NCI-H2107 treated with DMSO at 0.1 percent for 48 hours (cell line): ENCODE results near the gene CTPS1.

ENCODE experiments used
- DNase-seq: peaks from one replicate; lab custom pipeline; 2025; ENCODE audit not compliant: unreplicated experiment; lab: John Stamatoyannopoulos, UW

The CTPS1 gene

DNA sequence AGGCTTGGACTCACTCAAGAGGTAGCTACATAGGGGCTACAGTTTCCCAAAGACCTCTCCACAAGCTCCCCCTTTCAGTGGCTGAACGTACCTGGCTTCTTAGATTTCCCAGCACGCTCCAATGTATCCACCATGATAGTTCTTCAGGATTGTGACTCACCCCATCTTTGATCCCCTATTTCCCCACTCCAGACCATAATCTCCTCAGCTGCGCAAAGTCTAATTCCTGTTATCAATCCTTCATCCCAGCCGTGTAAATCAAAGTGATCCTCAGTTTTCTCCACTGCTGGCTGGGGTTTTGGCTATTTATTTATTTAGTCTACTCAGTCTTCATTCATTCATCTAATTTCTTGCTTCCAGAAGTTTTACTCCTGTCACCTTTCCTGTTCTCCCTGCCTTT is 13.1 kb upstream of the CTPS1 start:
- no peak for DNase-seq

DNA sequence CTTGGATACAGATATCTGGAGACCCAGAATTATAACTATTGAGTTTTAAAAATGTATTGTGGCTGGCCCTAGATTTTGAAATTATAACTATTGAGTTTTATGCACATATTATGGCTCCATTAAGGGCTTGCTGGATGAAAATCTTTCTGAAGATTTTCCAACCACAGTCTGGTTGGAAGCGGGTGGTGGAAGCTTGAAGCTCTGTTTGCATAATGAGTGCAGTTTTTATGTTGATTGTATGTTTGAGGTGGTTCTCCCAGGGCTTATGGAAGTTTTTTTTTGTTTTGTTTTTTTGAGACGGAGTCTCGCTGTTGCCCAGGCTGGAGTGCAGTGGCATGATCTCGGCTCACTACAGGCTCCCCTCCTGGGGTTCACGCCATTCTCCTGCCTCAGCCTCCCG is 10.1 kb upstream of the CTPS1 start:
- DNase-seq: no peak

DNA sequence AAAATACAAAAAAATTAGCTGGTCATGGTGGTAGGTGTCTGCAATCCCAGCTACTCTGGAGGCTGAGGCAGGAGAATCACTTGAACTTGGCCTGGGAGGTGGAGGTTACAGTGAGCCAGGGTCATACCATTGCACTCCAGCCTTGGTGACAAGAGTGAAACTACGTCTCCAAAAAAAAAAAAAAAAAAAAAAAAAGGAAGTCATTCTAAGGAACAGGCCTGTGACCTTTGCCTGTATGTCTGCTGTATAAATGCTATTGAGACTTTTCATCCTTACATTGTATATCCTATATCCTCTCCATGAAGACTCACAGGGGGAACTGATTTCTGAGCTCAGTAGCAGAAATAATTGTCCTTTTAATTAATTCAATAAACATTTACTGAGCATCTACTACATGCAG is 7.5 kb upstream of the CTPS1 start:
- no peak for DNase-seq

DNA sequence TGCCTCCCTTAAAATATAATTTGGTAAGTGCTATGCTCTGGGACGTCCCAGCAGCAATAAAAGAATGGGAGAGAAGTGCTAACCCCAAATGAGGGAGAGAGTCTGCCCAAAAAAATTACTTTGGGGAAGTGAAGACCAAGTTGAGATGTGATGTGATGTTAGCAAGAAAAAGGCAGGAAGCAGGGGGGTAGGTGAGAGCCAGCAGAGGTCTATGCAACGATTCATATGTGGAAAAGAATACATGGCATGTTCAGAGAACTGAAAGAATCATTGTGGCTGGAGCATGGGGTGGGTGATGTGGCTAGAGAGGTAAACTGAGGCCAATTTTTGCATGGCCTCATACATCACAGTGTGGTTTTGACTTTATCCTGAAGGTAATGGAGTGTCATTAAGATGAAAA is 5.6 kb upstream of the CTPS1 start:
- no peak for DNase-seq

DNA sequence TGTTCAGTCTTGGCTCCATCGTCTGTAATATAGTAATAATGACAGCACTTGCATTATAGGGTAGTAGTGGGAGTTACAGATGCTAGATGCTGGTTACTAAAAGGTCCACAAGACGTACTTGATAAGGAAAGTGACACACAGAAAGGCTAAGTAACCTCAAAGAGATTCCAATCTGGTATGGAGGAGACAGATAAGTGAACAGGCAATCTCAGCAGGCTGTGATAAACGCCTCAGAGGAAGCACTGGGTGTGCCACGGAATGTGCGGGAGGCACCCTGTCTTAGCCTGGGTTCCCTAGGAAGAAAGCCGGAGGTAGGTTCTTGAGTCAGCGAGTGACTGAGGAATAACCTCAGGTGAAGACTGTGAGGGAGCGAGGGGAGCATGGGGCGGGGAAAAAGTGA is 4.6 kb upstream of the CTPS1 start:
- DNase-seq: no peak

DNA sequence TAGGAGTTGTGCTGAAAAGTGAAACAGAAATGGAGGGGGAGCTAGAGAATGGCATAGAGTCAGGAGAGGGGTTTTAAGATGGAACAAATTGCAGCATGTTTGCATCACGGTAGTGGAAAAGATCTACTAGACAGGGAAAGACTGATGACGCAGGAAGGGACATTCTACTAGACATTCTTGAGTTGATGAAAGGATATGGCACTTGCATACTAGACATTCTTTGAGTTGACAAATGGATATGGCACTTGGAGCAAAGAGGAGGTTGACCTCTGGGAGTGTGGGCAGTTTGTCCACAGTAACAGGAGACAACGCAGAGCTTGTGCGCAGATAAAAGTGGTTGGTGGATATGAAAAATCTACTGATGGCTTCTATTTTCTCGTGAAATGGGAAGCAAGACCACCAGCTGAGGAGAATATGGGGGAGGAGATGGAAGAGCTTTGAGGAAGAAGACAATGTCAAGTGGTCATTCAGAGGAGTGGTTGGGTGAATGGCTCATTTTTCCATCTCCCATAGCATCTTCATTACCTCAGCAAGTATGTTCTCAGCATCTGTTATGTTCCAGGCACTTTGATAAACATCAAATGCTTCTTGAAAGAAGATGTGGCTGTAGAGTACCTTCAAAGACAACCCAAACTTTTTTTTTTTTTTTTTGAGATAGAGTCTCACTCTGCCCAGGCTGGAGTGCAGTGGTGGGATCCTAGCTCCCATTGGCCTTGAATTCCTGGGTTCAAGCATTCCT is 2.4 kb upstream of the CTPS1 start:
- DNase-seq: no peak

DNA sequence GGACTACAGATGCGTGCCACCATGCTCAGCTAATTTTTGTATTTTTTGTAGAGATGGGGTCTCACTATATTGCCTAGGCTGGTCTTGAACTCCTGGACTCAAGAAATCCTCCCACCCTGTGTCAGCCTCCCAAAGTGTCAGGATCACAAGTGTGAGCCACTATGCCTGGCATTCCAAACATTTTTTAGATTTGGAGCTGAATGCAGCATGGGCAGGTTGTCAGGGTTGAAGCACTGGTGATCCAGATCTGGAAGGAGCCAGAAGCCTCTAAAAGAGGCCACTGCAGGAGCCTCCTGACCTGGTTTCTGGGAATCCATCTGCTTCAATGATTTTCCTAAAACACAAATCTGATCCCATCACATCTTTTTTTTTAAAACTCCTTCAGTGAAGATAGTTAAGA is 1.8 kb upstream of the CTPS1 start:
- no peak for DNase-seq

DNA sequence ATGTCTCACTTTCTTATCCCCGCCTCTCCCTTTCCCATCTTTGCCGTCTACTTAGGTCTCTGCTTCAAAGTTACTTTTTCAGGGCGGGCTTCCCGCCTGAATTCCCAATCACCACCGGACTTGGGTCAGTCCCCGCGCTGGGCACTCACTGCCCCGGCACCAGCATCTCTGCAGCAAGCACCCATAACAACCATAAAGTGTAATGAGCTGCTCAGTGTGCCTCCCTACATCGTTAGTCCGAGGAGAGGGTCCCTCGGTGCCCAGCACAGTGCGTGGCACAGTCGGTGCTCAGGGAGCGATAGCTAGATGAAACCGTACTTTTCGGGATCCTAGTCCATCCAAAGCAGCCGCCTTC is 633 bp upstream of the CTPS1 start:
- no peak for DNase-seq

DNA sequence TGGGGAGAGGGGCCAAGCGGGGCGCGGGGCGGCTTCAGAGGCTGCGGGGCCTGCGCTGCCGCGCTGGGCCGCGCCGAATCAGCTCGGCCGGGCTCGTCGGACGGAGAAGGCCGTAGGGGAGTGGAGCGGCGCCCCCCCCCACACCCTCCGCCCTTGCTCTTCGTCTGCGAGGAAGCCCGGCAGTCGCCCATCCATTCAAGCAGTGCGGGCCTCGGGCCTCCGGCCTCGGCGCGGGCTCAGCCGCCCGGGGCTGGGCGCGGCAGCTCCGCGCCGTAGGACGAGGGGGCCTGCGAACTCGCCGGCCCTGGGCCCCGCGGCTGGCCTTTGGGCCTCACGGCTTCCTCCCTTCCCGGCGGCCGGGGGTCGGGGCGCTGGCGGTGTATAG is 564 bp downstream of the CTPS1 start:
- DNase-seq: no peak

DNA sequence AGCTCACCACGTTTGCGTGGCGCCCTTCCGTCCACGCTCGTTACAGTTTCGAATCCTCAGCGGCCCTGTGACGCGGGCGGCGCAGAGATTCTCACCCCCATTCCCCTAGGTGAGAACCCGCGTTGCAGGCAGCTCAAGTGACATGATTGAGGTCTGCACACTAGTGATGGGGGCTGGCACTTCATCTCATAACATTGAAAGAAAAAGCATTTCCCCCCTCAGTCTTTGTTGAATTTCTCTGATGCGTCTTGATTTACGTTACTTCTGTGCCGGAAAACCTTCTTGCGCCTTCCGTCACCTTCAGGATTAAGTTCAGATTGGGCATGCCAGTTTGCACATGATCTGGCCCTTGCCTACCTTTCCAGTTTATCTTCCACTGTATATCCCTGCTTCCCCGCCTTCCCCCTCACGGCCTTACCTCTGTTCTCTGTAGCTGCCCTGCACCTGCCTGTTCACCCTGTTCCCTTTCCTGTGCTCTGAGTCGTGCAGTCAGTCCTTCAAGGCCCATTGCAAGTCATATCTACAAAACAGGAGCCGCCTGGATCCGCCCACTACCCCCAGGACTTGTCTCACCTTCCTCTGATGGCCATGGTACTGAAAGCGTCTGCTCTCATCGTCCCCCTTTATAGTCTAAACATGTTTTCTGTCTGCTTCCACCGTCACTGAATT is 1.1 kb downstream of the CTPS1 start:
- peak; percentile 46 for DNase-seq

DNA sequence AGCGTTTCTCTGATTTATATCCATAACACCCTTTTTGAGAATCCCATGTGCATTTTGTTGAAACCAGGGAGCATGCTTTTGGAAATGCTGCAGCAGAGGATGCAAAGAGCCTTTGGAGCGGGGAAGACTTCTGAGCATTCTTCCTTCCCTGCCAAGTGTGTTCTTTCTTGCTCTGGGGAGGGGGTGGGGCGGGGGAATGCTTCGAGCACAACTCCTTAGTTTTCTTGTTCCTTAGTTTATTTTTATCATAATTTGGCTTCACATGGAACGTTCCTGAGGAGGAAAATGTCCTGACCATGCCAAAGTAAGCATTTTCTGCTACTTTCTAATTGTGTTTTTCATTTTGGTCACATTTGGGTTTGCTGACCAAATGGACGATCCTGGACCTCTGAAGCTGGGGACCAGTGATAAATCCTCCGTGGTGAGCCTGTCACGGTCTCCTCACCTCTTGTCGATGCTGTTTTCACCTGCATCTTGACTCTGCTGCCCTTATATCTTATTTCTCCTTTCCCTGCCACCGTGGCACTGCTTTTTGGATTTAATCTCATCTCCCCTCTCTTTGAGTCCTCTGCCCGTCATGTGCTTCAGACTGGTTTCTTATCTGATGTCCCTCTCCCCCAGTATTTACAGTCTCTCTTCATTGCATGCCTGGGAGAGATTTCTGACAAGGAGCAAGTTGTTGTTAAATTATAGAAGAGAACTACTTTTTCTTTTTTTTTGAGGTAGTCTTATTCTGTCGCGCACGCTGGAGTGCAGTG is 2.4 kb downstream of the CTPS1 start:
- no peak for DNase-seq

DNA sequence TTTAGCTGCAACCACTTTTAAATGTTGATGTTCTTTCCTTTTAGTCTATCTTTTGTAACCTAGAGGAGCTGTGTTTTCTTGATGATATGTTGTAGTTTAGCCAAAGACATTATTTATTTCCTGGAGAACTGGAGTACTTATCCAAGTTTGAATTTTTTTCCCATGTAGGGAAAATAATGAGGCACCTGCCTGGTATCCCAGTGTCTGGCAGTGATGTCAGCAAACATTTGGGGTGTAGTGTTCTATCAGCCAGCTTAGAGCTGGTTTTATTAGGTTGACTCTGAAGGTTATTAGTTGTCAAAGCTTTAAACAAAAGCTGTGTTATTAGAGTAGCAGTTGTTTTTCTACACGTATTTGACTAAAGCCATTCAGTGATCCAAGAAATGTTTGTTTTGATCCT is 3.2 kb downstream of the CTPS1 start:
- no peak for DNase-seq

DNA sequence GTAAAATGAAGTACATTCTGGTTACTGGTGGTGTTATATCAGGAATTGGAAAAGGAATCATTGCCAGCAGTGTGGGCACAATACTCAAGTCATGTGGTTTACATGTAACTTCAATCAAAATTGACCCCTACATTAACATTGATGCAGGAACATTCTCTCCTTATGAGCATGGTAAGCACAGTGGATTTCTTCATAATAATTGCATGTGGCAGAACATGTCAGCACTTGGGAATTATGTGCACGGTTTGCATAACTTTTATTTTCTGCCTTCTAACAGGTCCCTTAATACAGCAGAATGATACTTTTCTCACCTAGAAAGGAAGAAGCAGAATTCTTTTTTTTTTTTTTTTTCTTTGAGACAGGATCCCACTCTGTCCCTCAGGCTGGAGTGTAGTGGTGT is 3.8 kb downstream of the CTPS1 start:
- no peak for DNase-seq

DNA sequence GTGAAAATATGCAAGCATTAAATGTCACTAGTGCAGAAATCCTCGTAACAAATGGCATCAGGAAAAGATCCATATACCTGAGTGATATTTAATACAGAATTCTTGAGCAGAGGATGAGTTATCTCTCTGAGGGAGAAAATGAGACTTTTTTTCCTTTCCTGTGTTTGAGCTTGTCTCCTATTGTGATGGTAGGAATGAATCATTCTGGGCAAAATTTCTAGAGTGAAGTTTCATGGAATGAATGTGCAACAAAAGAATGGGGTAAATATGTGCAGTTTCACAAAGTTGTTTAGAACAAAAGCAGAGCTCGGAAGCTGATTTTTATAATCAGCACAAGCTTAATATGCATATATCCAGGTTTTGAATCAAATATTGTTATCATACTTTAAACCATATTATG is 4.6 kb downstream of the CTPS1 start:
- DNase-seq: no peak

DNA sequence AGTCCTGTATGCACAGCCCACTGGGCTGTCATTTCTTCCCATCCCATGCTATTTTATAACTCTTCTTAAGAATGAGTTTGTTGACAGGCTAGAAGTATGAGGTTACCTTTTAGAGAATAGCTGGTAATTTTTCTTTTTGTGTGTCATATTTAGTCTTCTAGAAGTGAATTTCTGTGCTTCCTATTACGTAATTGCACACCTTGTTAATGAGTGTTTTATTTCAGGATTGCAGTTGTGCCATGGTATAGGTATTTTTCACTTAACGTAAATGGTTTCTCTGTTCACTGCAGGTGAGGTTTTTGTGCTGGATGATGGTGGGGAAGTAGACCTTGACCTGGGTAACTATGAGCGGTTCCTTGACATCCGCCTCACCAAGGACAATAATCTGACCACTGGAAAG is 5.0 kb downstream of the CTPS1 start:
- no peak for DNase-seq

DNA sequence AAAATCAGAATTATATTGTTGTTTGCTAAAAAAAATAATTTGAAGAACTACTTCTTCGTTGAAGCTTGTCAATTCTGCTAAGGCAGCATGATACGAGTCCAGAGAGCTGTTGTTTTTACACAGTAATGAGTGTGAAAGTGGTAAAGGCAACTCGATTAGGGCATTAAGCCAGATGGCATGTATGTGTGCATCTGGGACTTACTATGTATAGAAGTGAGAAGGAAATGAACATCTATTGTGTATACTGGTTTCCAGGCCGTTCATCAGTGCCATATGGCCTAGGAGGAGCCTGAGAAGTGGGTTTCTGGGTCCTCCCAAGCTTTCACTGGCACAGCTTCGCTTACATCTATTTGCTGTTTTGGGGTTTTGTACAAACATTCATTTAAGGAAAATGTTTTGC is 5.7 kb downstream of the CTPS1 start:
- no peak for DNase-seq

DNA sequence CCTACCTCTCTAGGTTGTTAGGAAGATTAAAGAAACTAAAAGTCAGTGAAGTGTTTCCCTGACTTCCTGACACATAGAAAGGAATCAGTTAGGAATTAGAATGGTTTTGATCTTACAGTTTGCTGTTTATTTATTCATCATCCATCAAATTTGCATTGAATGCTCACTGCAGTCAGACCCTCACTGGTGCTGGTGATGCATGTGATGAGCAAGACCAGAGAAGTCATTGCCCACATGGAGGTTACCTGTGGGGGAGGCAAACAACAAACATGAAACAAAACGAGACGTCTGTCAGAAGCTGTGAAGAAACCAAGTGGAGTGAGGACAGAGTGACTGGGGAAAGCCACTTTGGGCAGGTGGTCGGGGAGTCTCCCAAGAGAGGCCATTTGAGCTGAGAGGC is 6.4 kb downstream of the CTPS1 start:
- DNase-seq: no peak

DNA sequence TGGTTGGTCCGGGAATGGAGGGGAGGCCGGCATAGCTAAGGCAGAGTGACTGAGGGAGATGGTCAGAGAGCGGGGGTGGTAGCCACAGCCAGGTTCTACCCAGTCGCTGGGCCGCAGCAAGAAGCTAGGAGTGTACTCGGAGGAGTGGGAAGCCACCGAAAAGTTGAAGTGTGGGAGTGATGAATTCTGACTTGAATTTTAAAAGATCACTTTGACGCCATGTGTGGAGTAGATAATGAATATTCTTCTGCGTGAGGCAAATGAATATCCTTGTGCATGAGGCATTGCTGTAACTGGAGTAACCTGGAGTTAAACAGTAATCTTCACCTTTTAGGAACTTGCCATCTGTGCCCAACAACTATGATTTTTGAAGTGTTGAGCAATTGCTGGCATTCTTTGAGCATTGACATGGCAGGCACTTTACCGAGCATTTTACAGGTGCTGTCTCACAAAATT is 6.9 kb downstream of the CTPS1 start:
- no peak for DNase-seq

DNA sequence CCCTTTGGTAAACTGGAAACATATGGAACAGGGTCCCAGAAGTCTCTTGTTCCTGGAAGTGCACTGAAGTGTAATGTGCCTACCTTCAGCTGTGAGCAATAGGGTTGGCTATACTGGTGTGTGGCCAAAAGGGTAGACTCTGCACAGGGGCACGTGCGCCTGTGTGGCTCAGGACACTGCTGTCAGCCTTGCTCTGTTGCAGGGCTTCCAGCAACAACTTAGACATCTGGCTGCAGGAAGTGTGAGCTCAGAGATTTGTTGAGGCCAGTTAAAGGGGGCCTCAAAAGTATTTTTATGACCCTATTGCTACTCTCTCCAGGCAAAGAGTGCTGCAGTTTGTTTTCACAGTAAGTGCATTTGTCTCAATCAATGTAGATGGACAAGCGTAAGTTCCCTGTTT is 7.5 kb downstream of the CTPS1 start:
- DNase-seq: no peak

DNA sequence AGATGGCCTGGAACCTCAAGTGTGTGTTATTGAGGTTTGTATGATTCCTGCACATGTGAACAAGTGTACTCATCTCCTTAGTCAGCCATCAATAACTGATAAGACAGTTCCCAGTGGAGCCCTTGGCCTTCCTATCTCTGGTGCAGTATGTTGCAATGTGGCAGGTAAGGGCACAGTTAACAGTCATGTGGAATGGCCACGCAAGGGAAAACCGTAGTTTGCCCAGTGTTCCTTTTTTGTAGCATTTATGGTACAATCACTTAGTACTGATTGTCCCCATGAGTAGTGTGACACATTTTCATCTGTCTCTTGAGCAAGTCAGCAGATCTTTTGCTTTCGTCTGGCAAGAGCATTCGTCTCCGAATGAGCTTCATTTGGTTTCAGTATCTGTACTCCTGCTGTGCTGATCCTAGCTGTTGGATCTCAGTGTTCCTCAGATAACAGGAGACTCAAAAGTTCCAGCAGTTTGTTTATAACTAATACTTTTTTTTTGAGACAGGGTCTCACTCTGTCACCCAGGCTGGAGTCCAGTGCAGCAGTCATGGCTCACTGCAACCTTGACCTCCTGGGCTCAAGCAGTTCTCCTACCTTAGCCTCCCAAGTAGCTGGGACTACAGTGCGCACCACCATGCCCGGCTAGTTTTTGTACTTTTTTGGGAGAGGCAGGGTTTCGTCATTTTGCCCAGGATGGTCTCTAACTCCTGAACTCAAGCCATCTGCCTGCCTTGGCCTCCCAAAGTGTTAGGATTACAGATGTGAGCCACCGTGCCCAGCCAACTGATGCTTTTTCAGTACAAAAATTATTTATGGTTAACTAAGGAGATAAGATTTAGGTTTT is 8.2 kb downstream of the CTPS1 start:
- no peak for DNase-seq

DNA sequence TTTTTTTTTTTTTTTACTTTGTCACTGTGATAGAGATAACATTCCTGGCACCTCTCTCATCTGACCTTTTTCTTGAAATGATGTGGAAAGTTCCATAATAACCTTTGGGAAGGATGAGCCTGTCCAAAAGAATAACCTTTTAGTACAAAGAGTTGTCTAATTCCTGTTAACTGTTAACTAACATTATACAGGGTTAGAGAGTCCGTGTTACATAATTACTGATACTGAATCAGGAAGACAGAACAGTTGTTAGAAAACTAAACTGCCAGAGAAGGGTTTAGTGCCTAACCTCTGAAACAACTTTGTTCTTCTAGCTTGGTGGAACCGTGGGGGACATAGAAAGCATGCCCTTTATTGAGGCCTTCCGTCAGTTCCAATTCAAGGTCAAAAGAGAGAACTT is 8.8 kb downstream of the CTPS1 start:
- no peak for DNase-seq
